C4-2B (cell line): ENCODE measurements around the gene SCAND1.

Experiments
- ZFX ChIP-seq: fragments of 450-650 bp; IDR thresholded peaks from 2 replicates; pipeline ENCODE4 v1.6.1; 2017
- TF ChIP-seq, protein P1 (sequence below): fragments of 450-650 bp; conservative IDR thresholded peaks from 2 replicates; pipeline ENCODE4 v1.5.1; 2017; ENCODE audit warnings: mild to moderate bottlenecking

DNA sequence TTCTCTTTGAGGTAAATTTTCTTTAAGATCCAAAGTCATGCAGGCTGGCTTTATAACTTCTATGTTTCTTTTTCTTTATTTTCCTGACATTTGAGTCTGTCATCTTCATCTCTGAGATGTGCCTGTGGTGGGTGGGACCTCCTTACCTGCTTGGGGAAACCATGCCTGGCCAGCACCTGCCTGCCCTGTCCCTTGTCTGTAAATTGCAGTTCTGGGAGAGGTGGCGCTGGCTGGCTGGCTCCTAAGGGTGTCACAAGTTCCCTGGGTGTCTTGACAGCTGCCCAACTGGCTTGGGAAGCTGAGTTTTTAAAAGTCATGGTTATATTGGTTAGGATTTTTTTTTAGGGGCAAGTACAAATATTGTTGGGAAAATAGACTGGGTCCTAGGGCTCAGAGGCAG, 36.3 kb downstream of the SCAND1 start:
- TF ChIP-seq, protein P1, sequence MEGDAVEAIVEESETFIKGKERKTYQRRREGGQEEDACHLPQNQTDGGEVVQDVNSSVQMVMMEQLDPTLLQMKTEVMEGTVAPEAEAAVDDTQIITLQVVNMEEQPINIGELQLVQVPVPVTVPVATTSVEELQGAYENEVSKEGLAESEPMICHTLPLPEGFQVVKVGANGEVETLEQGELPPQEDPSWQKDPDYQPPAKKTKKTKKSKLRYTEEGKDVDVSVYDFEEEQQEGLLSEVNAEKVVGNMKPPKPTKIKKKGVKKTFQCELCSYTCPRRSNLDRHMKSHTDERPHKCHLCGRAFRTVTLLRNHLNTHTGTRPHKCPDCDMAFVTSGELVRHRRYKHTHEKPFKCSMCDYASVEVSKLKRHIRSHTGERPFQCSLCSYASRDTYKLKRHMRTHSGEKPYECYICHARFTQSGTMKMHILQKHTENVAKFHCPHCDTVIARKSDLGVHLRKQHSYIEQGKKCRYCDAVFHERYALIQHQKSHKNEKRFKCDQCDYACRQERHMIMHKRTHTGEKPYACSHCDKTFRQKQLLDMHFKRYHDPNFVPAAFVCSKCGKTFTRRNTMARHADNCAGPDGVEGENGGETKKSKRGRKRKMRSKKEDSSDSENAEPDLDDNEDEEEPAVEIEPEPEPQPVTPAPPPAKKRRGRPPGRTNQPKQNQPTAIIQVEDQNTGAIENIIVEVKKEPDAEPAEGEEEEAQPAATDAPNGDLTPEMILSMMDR: no peak
- TF ChIP-seq ZFX: no peak
